Stimulated activated CD4-positive, alpha-beta T cell treated with anti-CD3 and anti-CD28 coated beads, Interleukin-4, amount 100 ng/mL, for 48 hours (primary cell): ENCODE measurements around the gene NSUN5.
"Not testable (repeated sequence)": the region's sequence is repeated elsewhere in the genome, so short reads cannot be mapped to it uniquely, and the experiment has no call there.

Source experiments
- DNase-seq, 2 donors: peaks; one replicate each; pipeline ENCODE4 v3.0.0-alpha.2; 2020; ENCODE audit warnings: low read depth in 2 of 2

Gene NSUN5

GRCh38 chr7:73277210-73277609 is 31.4 kb downstream of the NSUN5 start:
- DNase-seq = not testable (repeated sequence)

- DNase-seq = not testable (repeated sequence)
These were observed 40.8 kb downstream of the NSUN5 start for GRCh38 chr7:73267813-73268212.

GRCh38 chr7:73266719-73267368 is 41.8 kb downstream of the NSUN5 start:
- DNase-seq = not testable (repeated sequence)

GRCh38 chr7:73262416-73262815 is 46.2 kb downstream of the NSUN5 start:
- DNase-seq = not testable (repeated sequence)
